GM13977 (cell line): ENCODE measurements around the gene CACNA1B.

ENCODE experiments used
- DNase-seq: peaks from one replicate; pipeline ENCODE4 v3.0.0; 2012; ENCODE audit warnings: low spot score
- CTCF ChIP-seq: IDR thresholded peaks from 2 replicates; pipeline ENCODE4 v1.5.1; 2012; ENCODE audit warnings: mild to moderate bottlenecking, control low read depth; ENCODE audit not compliant: insufficient read depth; ENCODE audit errors: extremely low read depth, missing control alignments
- in situ Hi-C: fragments of 300-500 bp; cut with MboI; formaldehyde crosslinking; loops from one replicate; pipeline ENCODE4 v1.12.0; 2022; ENCODE audit warnings: low sequenced_read_pairs, low pct_unique_long_range_greater_than_20kb, mixed read lengths, inconsistent platforms; ENCODE audit not compliant: unreplicated experiment

Gene CACNA1B

GRCh38 chr9:138043411-138044345 is 166.1 kb downstream of the CACNA1B start:
- TF ChIP-seq CTCF = no peak
- DNase-seq = no peak
- in situ Hi-C loops = no loop called here

GRCh38 chr9:138044485-138045383 is 167.2 kb downstream of the CACNA1B start:
- no peak for TF ChIP-seq CTCF
- in situ Hi-C loops = no loop called here
- DNase-seq = no peak

- TF ChIP-seq CTCF = no peak
- DNase-seq = no peak
- in situ Hi-C loops = no loop called here
These were observed 168.2 kb downstream of the CACNA1B start for GRCh38 chr9:138045541-138046490.

- TF ChIP-seq CTCF = no peak
- in situ Hi-C loops = no loop called here
- no peak for DNase-seq
These were observed 169.2 kb downstream of the CACNA1B start for GRCh38 chr9:138046641-138047301.

- no peak for TF ChIP-seq CTCF
- no peak for DNase-seq
- in situ Hi-C loops = no loop called here
These were observed 170.0 kb downstream of the CACNA1B start for GRCh38 chr9:138047469-138048040.
